ENCODE measurements around the gene TOP1. TPM values are rescaled to one million over a fixed set of nuclear protein-coding genes. Genes with fewer than 3 reads are reported as not detected.

TOP1 gene
- total and polyA plus RNA-seq, 9 of the 15 experiments (the other 6 are each of a cell fraction or from before 2014, with no cell fraction given): 26.4 to 127 (median 39.6) TPM

- TF ChIP-seq, protein P1, sequence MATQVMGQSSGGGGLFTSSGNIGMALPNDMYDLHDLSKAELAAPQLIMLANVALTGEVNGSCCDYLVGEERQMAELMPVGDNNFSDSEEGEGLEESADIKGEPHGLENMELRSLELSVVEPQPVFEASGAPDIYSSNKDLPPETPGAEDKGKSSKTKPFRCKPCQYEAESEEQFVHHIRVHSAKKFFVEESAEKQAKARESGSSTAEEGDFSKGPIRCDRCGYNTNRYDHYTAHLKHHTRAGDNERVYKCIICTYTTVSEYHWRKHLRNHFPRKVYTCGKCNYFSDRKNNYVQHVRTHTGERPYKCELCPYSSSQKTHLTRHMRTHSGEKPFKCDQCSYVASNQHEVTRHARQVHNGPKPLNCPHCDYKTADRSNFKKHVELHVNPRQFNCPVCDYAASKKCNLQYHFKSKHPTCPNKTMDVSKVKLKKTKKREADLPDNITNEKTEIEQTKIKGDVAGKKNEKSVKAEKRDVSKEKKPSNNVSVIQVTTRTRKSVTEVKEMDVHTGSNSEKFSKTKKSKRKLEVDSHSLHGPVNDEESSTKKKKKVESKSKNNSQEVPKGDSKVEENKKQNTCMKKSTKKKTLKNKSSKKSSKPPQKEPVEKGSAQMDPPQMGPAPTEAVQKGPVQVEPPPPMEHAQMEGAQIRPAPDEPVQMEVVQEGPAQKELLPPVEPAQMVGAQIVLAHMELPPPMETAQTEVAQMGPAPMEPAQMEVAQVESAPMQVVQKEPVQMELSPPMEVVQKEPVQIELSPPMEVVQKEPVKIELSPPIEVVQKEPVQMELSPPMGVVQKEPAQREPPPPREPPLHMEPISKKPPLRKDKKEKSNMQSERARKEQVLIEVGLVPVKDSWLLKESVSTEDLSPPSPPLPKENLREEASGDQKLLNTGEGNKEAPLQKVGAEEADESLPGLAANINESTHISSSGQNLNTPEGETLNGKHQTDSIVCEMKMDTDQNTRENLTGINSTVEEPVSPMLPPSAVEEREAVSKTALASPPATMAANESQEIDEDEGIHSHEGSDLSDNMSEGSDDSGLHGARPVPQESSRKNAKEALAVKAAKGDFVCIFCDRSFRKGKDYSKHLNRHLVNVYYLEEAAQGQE (IDR thresholded peaks at IDR 0.05; ENCODE audit: borderline replicate concordance): peak; percentile 39
- TF ChIP-seq, protein P1 (CRISPR knock-in tag; IDR thresholded peaks at IDR 0.05; ENCODE audit: low read depth): no peak
- TF ChIP-seq, protein P2, sequence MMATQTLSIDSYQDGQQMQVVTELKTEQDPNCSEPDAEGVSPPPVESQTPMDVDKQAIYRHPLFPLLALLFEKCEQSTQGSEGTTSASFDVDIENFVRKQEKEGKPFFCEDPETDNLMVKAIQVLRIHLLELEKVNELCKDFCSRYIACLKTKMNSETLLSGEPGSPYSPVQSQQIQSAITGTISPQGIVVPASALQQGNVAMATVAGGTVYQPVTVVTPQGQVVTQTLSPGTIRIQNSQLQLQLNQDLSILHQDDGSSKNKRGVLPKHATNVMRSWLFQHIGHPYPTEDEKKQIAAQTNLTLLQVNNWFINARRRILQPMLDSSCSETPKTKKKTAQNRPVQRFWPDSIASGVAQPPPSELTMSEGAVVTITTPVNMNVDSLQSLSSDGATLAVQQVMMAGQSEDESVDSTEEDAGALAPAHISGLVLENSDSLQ (IDR thresholded peaks at IDR 0.05): peak; percentile 37; the same call in 1 of the 2 replicates
- TF ChIP-seq BHLHE40 (IDR thresholded peaks at IDR 0.05; ENCODE audit: low read length) (0 out of 2 replicates have a peak, but pooled peaks have one; percentile 24), ZNF282 (CRISPR knock-in tag; IDR thresholded peaks at IDR 0.05) (no peak), MXI1 (IDR thresholded peaks at IDR 0.05; ENCODE audit: low read depth, low read length) (no peak), FOSL1 (tag; conservative IDR thresholded peaks at IDR 0.05) (peak; percentile 64), HDAC2 (IDR thresholded peaks at IDR 0.05) (0 out of 2 replicates have a peak, but pooled peaks have one; percentile 49), NFIC (IDR thresholded peaks at IDR 0.05) (peak; percentile 92), SMAD4 (CRISPR knock-in tag; conservative IDR thresholded peaks at IDR 0.05) (peak; percentile 75), POLR3G (IDR thresholded peaks at IDR 0.05; ENCODE audit: extremely low read depth, insufficient read length, insufficient replicate concordance) (no peak), CEBPG (CRISPR knock-in tag; IDR thresholded peaks at IDR 0.05) (peak; percentile 62), CEBPG (tag; conservative IDR thresholded peaks at IDR 0.05 in 1 of 2, IDR thresholded peaks at IDR 0.05 in 1 of 2) (peak; percentile 54 to 82; a peak in 3 of 4 replicates), TBL1XR1 (IDR thresholded peaks at IDR 0.05; ENCODE audit: low read length in 2 of 2) (peak in 1 of 2 experiments; percentile 74; a peak in 2 of 4 replicates), EP300 (IDR thresholded peaks at IDR 0.05; ENCODE audit: low read length) (peak; percentile 82), MAFG (tag; conservative IDR thresholded peaks at IDR 0.05) (peak; percentile 63), CHD4 (IDR thresholded peaks at IDR 0.05; ENCODE audit: insufficient read depth, insufficient replicate concordance, low read depth, low read length, poor library complexity, severe bottlenecking) (no peak), PHB2 (IDR thresholded peaks at IDR 0.05; ENCODE audit: low read depth) (0 out of 2 replicates have a peak, but pooled peaks have one; percentile 7), TGIF2 (CRISPR knock-in tag; IDR thresholded peaks at IDR 0.05) (no peak)
Measured at GRCh38 chr20:41086402-41087324, 58.0 kb downstream of the TOP1 start (continued).
